Measurements from ENCODE around the gene MEIS2. TPM values are rescaled to one million over a fixed set of nuclear protein-coding genes. Genes with fewer than 3 reads are reported as not detected.

The MEIS2 gene
- total RNA-seq, 1 donor from 2014 or later, result 58.5 TPM

- Mint-ChIP-seq H3K36me3 (ENCODE audit: low read depth) (peaks cover 9% of the 10 kb centered on the region), H3K4me1 (peaks cover 40% of the 10 kb centered on the region), H3K9me3 (no peaks in the 10 kb centered on the region), H3K4me3 (peak overlapping the region; percentile 18), H3K27ac (ENCODE audit: unreplicated experiment) (peak overlapping the region; percentile 94), H3K27me3 (ENCODE audit: low read depth) (no peaks in the 10 kb centered on the region)
- no peak for TF ChIP-seq CTCF (conservative IDR thresholded peaks at IDR 0.05)
- no peak for DNase-seq (ENCODE audit: low read depth, low spot score)
These were observed 55.3 kb downstream of the MEIS2 start for GRCh38 chr15:37044915-37045648.

DNA sequence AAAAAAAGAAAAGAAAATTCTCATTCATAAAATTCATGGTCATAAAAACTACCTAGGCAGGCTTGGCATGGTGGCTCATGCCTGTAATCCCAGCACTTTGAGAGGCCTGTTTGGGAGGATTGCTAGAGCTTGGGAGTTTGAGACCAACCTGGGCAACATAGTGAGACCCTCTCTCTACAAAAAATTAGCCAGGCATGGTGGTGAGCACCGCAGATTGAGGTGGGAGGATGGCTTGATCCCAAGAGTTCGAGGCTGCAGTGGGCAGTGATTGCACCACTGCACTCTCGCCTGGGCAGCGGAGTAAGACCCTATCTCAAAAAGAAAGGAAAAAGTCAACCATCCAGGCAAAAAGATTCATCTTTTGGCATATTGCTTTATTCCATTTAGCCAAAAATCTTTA, 58.5 kb downstream of the MEIS2 start:
- Mint-ChIP-seq H3K27me3 (ENCODE audit: low read depth) (no peaks in the 10 kb centered on the region), H3K9me3 (no peaks in the 10 kb centered on the region), H3K4me1 (peaks cover 62% of the 10 kb centered on the region), H3K4me3 (no peak overlapping the region), H3K36me3 (ENCODE audit: low read depth) (peaks cover 11% of the 10 kb centered on the region), H3K27ac (ENCODE audit: unreplicated experiment) (no peak overlapping the region)
- TF ChIP-seq CTCF (conservative IDR thresholded peaks at IDR 0.05), result no peak
- DNase-seq (ENCODE audit: low read depth, low spot score), result no peak

GRCh38 chr15:37041042-37041441, 59.3 kb downstream of the MEIS2 start:
- H3K27ac Mint-ChIP-seq (ENCODE audit: unreplicated experiment), result no peak overlapping the region
- H3K4me1 Mint-ChIP-seq, result peaks cover 56% of the 10 kb centered on the region
- no peak overlapping the region for H3K4me3 Mint-ChIP-seq
- TF ChIP-seq CTCF (conservative IDR thresholded peaks at IDR 0.05), result no peak
- no peaks in the 10 kb centered on the region for H3K9me3 Mint-ChIP-seq
- no peaks in the 10 kb centered on the region for H3K27me3 Mint-ChIP-seq (ENCODE audit: low read depth)
- H3K36me3 Mint-ChIP-seq (ENCODE audit: low read depth), result peaks cover 11% of the 10 kb centered on the region
- DNase-seq (ENCODE audit: low read depth, low spot score), result no peak

GRCh38 chr15:37040072-37040742, 60.1 kb downstream of the MEIS2 start:
- Mint-ChIP-seq H3K9me3 (no peaks in the 10 kb centered on the region), H3K4me3 (no peak overlapping the region), H3K27ac (ENCODE audit: unreplicated experiment) (no peak overlapping the region), H3K4me1 (peaks cover 55% of the 10 kb centered on the region), H3K36me3 (ENCODE audit: low read depth) (peaks cover 11% of the 10 kb centered on the region), H3K27me3 (ENCODE audit: low read depth) (no peaks in the 10 kb centered on the region)
- no peak for DNase-seq (ENCODE audit: low read depth, low spot score)
- TF ChIP-seq CTCF (conservative IDR thresholded peaks at IDR 0.05), result no peak

GRCh38 chr15:37038716-37039106, 61.6 kb downstream of the MEIS2 start:
- Mint-ChIP-seq H3K9me3 (no peaks in the 10 kb centered on the region), H3K36me3 (ENCODE audit: low read depth) (peaks cover 3% of the 10 kb centered on the region), H3K27me3 (ENCODE audit: low read depth) (no peaks in the 10 kb centered on the region), H3K27ac (ENCODE audit: unreplicated experiment) (no peak overlapping the region), H3K4me1 (peaks cover 60% of the 10 kb centered on the region), H3K4me3 (no peak overlapping the region)
- DNase-seq (ENCODE audit: low read depth, low spot score), result no peak
- TF ChIP-seq CTCF (conservative IDR thresholded peaks at IDR 0.05), result no peak

All from neural crest cell (in vitro differentiated cells).